ENCODE data around the gene ADCY10. TPM values are rescaled to one million over a fixed set of nuclear protein-coding genes. Genes with fewer than 3 reads are reported as not detected.
A peak's percentile ranks its signal among the peaks of the same experiment; 100 is the strongest.

Gene ADCY10
- total RNA-seq, 2 donors from 2014 or later = 0.35 TPM; not detected in 1

DNA sequence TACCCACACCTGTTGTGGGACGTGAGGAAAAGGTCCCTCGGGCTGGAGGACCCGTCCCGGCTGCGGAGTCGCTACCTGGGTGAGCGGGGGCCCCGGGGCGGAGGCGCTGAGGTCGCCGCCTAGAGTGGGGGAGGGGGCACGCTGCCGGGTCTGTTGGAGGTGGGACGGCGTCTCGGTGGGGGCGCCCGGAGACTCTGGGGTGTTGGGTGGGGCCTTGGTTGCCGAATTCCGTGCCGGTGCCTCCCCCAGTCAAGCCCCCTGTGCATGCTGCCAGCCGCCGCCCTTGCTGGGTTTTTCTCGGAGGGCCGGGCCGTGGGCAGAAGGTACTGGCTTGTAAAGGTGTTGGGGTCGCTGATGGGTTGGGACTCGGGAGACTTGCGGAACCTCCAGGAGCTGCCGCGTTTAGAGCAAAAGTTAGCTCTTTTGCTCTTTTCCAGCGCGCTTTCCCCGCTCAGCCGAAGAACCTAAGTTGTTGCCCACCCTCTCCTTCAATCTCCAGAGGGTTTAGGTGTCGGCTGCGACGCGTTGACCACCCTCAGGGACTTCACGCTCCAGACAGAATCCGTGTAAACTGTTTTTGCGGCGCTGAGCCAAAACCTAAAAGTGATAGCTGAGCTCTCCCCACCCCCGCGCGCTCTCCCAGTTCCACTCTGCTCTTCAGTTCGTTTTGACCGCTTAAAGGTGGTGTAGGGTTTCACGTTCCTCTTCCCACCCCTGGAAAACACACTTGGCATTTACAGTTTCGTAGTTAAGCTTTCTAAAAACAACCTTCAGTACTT lies 23.2 kb upstream of the ADCY10 start, which contains the start of gene MPC2:
Gene MPC2, minus strand, starts transcription at position 143 of the 779 bp plus-strand sequence. CDS start 1,231 bp downstream, outside the sequence.
- TF ChIP-seq, protein P1, sequence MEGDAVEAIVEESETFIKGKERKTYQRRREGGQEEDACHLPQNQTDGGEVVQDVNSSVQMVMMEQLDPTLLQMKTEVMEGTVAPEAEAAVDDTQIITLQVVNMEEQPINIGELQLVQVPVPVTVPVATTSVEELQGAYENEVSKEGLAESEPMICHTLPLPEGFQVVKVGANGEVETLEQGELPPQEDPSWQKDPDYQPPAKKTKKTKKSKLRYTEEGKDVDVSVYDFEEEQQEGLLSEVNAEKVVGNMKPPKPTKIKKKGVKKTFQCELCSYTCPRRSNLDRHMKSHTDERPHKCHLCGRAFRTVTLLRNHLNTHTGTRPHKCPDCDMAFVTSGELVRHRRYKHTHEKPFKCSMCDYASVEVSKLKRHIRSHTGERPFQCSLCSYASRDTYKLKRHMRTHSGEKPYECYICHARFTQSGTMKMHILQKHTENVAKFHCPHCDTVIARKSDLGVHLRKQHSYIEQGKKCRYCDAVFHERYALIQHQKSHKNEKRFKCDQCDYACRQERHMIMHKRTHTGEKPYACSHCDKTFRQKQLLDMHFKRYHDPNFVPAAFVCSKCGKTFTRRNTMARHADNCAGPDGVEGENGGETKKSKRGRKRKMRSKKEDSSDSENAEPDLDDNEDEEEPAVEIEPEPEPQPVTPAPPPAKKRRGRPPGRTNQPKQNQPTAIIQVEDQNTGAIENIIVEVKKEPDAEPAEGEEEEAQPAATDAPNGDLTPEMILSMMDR (IDR thresholded peaks at IDR 0.05) = no peak
- Histone ChIP-seq H3K4me1 (peaks cover 0 to 25% of the 10 kb centered on the region in 2 donors), H3K36me3 (no peaks in the 10 kb centered on the region), H3K4me3 (peak within 1 kb of the TSS; percentile 86 to 100), H3K27me3 (no peaks in the 10 kb centered on the region), H3K9me3 (no peaks in the 10 kb centered on the region), H3K27ac (peak within 1 kb of the TSS; percentile 99 to 100)
- peak; percentile 67 for DNase-seq (ENCODE audit: low spot score)

DNA sequence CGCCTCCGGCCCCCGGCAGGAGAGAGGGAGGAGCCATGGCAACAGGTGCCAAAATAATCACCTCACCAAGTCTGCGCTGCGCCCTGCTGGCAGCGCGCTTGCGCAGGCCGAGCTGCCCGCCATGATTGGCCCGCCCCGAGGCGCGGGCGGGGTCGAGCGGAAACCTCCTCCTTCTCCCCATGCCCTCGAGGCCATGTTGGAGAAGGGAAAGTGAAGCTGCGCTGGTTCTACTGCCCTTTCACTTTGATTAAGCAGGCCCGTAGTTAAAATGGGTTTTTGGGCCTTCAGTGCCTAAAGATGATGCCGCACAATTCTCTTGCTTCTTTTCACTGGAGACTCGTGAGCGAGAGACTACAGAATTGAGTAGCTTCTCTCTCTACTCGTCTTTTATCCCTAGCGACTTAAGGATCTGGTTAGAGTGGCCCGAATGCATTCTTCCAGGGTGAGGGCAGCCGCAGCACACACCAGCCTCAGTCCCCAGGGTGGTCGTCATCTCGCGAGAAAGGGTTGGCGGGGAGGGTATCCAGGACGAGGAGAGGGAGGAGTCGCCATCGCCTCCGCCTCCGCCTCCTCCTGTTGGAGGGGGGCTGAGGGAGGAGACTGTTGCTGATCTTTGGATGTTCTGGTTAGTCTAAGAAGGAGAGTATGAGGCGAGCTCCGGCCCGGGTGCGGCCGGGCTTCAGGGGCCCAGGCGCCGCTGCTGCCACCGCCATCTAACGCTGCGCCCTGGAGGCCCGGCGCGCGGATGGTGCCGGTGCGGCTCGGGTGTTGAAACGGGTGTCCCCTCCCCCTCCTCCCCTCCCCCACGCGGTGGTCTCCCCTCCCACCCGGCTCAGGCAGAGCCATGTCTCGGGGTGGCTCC lies 22.4 kb upstream of the ADCY10 start, which contains the start of gene DCAF6:
Gene DCAF6, plus strand, starts transcription at position 616 of the 862 bp plus-strand sequence. Its CDS starts 229 bp downstream, at position 845.
- Histone ChIP-seq H3K27me3 (no peaks in the 10 kb centered on the region), H3K27ac (peak within 1 kb of the TSS; percentile 99 to 100), H3K4me1 (peaks cover 0 to 25% of the 10 kb centered on the region in 2 donors), H3K4me3 (peak within 1 kb of the TSS; percentile 86 to 100), H3K9me3 (no peaks in the 10 kb centered on the region), H3K36me3 (no peaks in the 10 kb centered on the region)
- DNase-seq (ENCODE audit: low spot score) = peak; percentile 95
- TF ChIP-seq, protein P1 (IDR thresholded peaks at IDR 0.05) = no peak

DNA sequence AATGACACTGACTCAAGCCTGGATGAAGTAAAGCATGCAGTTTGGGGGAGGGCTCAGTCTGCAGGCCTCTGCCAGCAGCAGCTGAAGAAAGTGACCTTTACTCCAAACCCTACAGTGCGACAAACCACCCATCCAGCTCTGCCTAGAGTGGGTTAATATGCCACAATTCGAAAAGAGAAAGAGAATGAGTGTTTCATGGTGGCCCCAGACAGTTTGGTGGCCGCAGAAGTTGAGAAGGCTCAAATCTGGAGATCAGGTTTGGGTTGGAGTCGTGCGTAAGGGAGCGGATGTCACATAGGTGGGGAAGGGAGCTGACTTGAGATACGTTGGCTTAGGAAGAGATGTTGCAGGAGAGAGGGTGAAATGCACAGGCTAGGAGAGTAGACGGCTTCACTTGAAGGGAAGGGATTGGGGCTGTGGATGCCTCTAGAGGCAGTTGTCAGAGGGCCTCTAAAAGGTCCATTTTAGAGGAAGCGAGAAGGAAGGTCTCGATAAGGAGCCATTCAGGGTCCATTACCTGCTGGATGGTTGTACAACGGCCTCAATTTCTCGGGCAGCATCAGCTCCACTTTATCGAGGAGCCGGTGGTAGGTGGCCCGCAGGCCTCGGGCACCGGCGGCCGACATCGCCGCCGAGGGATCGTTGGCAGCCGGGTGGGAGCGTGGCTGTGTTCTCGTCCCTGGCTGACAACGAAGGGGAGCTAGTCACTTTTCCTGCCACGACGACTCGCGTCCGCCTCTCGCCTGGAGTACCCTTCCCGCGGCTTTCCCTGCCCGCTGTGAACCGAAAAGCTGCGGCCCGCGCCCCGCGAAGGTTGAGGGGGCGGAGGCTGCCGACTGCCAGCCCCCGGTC lies 21.5 kb upstream of the ADCY10 start:
- DNase-seq (ENCODE audit: low spot score) = no peak
- TF ChIP-seq, protein P1 (IDR thresholded peaks at IDR 0.05) = peak in 1 of 2 donors; percentile 7
- Histone ChIP-seq H3K9me3 (no peaks in the 10 kb centered on the region), H3K27me3 (no peaks in the 10 kb centered on the region), H3K36me3 (no peaks in the 10 kb centered on the region), H3K27ac (peak overlapping the region; percentile 99 to 100), H3K4me3 (peak overlapping the region; percentile 86 to 100), H3K4me1 (peaks cover 0 to 25% of the 10 kb centered on the region in 2 donors)

DNA sequence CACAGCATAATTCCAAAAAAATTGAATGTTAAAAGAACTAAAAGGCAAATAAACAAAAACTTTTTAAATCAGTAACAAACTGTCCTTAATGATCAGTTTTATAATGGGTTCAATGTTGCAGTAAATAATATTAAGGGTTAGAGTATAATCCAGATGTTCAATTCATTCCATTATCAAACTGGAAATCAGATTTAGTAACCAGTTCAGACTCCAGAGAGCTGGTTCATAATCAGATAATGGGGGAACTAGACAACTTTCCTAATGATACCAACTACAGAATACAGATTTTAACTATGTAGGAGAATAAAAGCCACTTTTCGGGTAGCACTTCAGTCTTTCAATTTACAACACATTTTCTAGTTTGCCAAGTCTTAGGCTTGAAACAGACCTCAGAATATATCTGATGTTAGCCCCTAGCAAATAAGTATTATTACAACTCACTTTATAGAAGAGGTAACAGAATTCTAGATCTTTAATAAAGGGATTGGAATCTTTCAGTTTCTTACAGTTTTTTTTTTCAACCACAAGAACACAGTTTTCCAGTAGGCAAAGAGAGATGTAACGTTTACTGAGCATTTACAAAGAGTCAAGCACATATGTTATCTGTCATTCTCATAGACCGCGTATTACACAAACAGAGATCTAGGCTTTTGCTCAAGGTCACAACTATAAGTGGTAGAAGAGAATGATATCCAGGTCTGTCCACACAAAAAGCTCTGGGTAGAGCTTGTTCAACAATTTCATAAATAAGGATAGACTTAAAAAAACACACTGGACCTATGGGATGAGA lies 20.7 kb upstream of the ADCY10 start:
- Histone ChIP-seq H3K4me3 (peak overlapping the region; percentile 86 to 100), H3K36me3 (no peaks in the 10 kb centered on the region), H3K27me3 (no peaks in the 10 kb centered on the region), H3K27ac (peak overlapping the region; percentile 99 to 100), H3K4me1 (peaks cover 0 to 25% of the 10 kb centered on the region in 2 donors), H3K9me3 (no peaks in the 10 kb centered on the region)
- TF ChIP-seq, protein P1 (IDR thresholded peaks at IDR 0.05) = no peak
- DNase-seq (ENCODE audit: low spot score) = no peak

Data from right atrium auricular region (tissue), 2 donors.